Osteocyte (in vitro differentiated cells): ENCODE measurements around the gene CIB4. TPM values are rescaled to one million over a fixed set of nuclear protein-coding genes. Genes with fewer than 3 reads are reported as not detected.

Experiments used
- DNase-seq: peaks from one replicate; pipeline ENCODE4 v3.0.0; 2021; ENCODE audit warnings: mixed read lengths; ENCODE audit not compliant: unreplicated experiment; ENCODE audit errors: extremely low spot score
- H3K27ac Mint-ChIP-seq: one replicate; pipeline ENCODE4 v1.8.0; 2021; ENCODE audit warnings: mild to moderate bottlenecking, mixed read lengths; ENCODE audit not compliant: unreplicated experiment
- H3K27me3 Mint-ChIP-seq: one replicate; pipeline ENCODE4 v1.8.0; 2021; ENCODE audit warnings: mixed read lengths; ENCODE audit not compliant: unreplicated experiment
- H3K36me3 Mint-ChIP-seq: one replicate; pipeline ENCODE4 v1.8.0; 2021; ENCODE audit warnings: mixed read lengths; ENCODE audit not compliant: unreplicated experiment
- H3K4me1 Mint-ChIP-seq: one replicate; pipeline ENCODE4 v1.8.0; 2021; ENCODE audit warnings: mixed read lengths; ENCODE audit not compliant: unreplicated experiment
- H3K4me3 Mint-ChIP-seq: one replicate; pipeline ENCODE4 v1.8.0; 2021; ENCODE audit warnings: mild to moderate bottlenecking, moderate library complexity, mixed read lengths; ENCODE audit not compliant: unreplicated experiment
- H3K9me3 Mint-ChIP-seq: one replicate; pipeline ENCODE4 v1.8.0; 2021; ENCODE audit warnings: mixed read lengths; ENCODE audit not compliant: unreplicated experiment
- CTCF ChIP-seq: fragments of 200-600 bp; sonication (generic); IDR thresholded peaks from 2 replicates; pipeline ENCODE4 v1.5.0; 2021; ENCODE audit warnings: antibody characterized with exemption, mild to moderate bottlenecking, moderate library complexity
- total RNA-seq: library from RNA; stranded (reverse); gene quantifications from 2 replicates; pipeline ENCODE4 v1.2.1, GENCODE V29; 2021

The CIB4 gene
- total RNA-seq, 1 donor from 2014 or later, result not detected

- Mint-ChIP-seq H3K4me1 (peaks cover 1% of the 10 kb centered on the region), H3K27me3 (peaks cover 52% of the 10 kb centered on the region), H3K9me3 (no peaks in the 10 kb centered on the region), H3K36me3 (no peaks in the 10 kb centered on the region), H3K4me3 (no peak overlapping the region), H3K27ac (no peak overlapping the region)
- no peak for TF ChIP-seq CTCF
- DNase-seq, result no peak
These were observed 30.5 kb upstream of the CIB4 start for GRCh38 chr2:26671691-26672090.

DNA sequence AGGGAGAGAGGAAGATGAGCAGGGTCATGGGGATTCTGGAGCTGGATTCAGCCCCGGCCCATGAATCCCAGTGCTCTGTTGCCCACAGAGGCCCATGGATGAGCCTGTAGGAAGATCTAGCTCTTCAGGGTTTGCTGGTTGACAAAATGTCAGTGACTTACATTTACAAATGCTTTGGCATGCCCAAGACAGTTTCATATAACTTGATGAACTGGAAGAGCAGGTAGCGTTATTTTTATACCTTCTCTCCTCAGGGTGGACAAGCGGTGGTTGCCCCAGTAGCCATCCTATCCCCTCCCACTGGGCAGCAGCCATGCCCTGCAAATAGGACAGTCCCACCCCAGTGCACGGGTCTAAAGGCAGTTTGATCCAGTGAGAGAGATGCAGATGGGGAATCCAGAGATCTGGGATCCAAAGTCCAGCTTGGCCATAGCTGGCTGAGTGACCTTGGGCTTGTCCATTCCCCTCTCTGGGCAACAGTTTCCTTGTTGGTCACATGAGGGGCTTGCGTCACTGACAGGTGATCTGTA is 29.8 kb upstream of the CIB4 start:
- Mint-ChIP-seq H3K4me3 (no peak overlapping the region), H3K36me3 (no peaks in the 10 kb centered on the region), H3K27ac (no peak overlapping the region), H3K4me1 (peaks cover 1% of the 10 kb centered on the region), H3K27me3 (peaks cover 55% of the 10 kb centered on the region), H3K9me3 (no peaks in the 10 kb centered on the region)
- no peak for DNase-seq
- TF ChIP-seq CTCF, result no peak

- H3K36me3 Mint-ChIP-seq, result no peaks in the 10 kb centered on the region
- H3K27me3 Mint-ChIP-seq, result peaks cover 59% of the 10 kb centered on the region
- H3K9me3 Mint-ChIP-seq, result peaks cover 3% of the 10 kb centered on the region
- peaks cover 1% of the 10 kb centered on the region for H3K4me1 Mint-ChIP-seq
- TF ChIP-seq CTCF, result no peak
- no peak overlapping the region for H3K27ac Mint-ChIP-seq
- DNase-seq, result no peak
- no peak overlapping the region for H3K4me3 Mint-ChIP-seq
These were observed 29.0 kb upstream of the CIB4 start for GRCh38 chr2:26670171-26670570.

DNA sequence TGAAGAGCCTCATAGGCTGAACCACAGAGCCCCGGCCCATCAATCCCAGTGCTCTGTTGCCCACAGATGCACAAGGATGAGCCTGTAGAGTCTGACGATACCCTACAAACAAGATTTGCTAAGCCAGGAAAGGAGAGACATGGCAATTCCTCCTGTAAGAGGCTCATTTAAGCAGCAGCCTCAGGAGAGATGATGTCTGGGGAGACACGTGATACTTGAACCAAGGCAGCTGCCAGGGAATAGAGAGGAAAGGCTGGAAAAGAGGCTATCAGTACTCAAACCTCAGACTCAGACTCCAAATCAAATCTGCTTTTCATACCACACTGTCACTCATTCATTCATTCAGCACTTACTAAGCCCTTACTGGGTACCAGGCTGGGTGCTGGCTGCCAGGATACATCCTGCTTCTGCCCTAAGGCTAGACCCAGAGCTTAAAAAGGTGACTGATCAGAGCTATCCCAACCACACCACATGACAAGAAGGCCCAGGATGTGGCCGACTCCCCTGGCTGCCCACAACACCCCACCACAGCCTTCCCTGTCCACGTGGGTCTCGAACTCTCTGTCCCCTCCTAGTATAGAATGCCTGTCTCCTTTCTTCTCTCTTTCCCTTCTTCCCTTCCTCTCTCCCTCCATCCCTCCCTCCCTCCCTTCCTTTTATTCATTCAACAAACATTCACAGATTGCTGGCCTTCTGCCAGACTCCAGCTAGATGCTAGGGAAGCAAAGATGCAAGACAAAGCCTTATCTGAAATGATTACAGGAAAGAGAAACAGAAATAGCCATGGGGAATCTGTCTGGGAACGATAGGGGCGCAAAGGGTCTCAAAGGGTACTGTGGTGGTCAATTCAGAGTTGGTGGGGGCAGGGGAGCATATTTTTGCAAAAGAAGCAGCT is 27.9 kb upstream of the CIB4 start:
- DNase-seq, result no peak
- no peak overlapping the region for H3K4me3 Mint-ChIP-seq
- H3K4me1 Mint-ChIP-seq, result no peaks in the 10 kb centered on the region
- no peaks in the 10 kb centered on the region for H3K36me3 Mint-ChIP-seq
- H3K27ac Mint-ChIP-seq, result no peak overlapping the region
- no peak for TF ChIP-seq CTCF
- peaks cover 3% of the 10 kb centered on the region for H3K9me3 Mint-ChIP-seq
- peaks cover 66% of the 10 kb centered on the region for H3K27me3 Mint-ChIP-seq

GRCh38 chr2:26668041-26668440 is 26.9 kb upstream of the CIB4 start:
- H3K27me3 Mint-ChIP-seq, result peaks cover 67% of the 10 kb centered on the region
- no peak for DNase-seq
- no peaks in the 10 kb centered on the region for H3K4me1 Mint-ChIP-seq
- TF ChIP-seq CTCF, result no peak
- H3K9me3 Mint-ChIP-seq, result peaks cover 3% of the 10 kb centered on the region
- H3K27ac Mint-ChIP-seq, result no peak overlapping the region
- H3K4me3 Mint-ChIP-seq, result no peak overlapping the region
- no peaks in the 10 kb centered on the region for H3K36me3 Mint-ChIP-seq
